GM13977 (cell line): ENCODE measurements around the gene WDR20.

ENCODE experiments used
- DNase-seq: peaks from one replicate; pipeline ENCODE4 v3.0.0; 2012; ENCODE audit warnings: low spot score
- in situ Hi-C: fragments of 300-500 bp; cut with MboI; formaldehyde crosslinking; loops from one replicate; pipeline ENCODE4 v1.12.0; 2022; ENCODE audit warnings: low sequenced_read_pairs, low pct_unique_long_range_greater_than_20kb, mixed read lengths, inconsistent platforms; ENCODE audit not compliant: unreplicated experiment
- TF ChIP-seq, protein P1 (sequence below): IDR thresholded peaks from 2 replicates; pipeline ENCODE4 v1.5.1; 2012; ENCODE audit warnings: mild to moderate bottlenecking, control low read depth; ENCODE audit not compliant: insufficient read depth; ENCODE audit errors: extremely low read depth, missing control alignments

The WDR20 gene

DNA sequence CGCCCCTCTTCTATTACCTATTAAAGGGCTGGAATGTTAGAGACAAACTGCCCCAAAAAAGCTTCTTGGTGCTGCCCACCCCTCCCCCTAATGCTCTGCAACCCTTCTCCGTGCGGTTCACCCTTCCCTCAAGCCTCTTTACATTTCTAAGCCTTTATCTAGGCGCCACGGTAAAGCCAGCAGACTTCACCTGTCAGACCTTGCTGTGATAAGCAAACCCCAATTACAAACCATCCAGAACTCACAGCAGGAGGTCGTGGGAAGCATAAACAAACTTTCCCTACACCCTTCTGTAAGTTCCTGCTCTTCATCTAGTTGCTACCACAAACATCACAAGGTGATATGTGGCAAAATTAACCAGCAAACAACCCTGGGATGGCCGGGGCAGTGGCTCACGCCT, 108.4 kb downstream of the WDR20 start:
- TF ChIP-seq, protein P1, sequence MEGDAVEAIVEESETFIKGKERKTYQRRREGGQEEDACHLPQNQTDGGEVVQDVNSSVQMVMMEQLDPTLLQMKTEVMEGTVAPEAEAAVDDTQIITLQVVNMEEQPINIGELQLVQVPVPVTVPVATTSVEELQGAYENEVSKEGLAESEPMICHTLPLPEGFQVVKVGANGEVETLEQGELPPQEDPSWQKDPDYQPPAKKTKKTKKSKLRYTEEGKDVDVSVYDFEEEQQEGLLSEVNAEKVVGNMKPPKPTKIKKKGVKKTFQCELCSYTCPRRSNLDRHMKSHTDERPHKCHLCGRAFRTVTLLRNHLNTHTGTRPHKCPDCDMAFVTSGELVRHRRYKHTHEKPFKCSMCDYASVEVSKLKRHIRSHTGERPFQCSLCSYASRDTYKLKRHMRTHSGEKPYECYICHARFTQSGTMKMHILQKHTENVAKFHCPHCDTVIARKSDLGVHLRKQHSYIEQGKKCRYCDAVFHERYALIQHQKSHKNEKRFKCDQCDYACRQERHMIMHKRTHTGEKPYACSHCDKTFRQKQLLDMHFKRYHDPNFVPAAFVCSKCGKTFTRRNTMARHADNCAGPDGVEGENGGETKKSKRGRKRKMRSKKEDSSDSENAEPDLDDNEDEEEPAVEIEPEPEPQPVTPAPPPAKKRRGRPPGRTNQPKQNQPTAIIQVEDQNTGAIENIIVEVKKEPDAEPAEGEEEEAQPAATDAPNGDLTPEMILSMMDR: no peak
- no peak for DNase-seq
- in situ Hi-C loops: no loop called here

DNA sequence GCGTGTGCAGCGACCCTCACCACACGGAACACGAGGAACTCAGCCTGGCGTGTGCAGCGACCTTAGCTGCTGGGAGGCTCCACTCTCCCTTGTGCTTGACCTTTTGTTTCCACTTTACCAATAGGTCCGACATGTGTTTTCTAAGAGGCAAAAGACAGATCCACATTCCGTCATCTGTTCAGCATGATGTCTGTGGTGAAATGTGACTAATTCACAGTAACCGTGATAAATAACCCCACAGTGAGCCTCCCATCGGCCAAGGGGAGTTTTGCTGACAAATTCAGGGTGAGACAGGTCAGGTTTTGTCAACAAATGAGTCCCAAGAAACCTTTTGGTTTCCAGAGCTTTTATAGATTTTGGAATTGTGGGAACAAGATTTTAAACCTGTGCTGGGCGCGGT, 109.3 kb downstream of the WDR20 start:
- DNase-seq: no peak
- in situ Hi-C loops: no loop called here
- TF ChIP-seq, protein P1: no peak

DNA sequence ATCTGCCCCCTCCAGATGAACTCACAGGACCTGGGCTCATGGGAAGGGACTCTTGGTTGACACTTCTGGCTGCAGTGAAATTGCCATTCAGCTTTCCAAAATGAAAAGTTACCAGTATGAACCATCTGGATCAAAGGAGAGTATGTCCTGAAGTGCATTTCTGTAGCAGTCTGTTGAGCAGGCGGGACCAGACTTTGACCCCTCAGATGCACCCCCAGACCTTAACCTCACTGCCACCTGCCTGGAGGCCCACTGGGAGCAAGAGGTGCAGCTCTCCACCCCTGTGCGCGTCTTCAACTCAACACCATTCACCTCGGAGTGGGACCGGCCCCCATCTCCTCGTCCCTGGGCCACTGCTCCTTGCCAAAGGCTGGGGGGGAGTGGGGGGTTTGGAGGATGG, 110.3 kb downstream of the WDR20 start:
- in situ Hi-C loops: no loop called here
- TF ChIP-seq, protein P1: no peak
- no peak for DNase-seq

- in situ Hi-C loops: no loop called here
- no peak for DNase-seq
- TF ChIP-seq, protein P1: no peak
Measured at GRCh38 chr14:102250636-102251035, 110.9 kb downstream of the WDR20 start.

GRCh38 chr14:102251161-102251560, 111.5 kb downstream of the WDR20 start:
- in situ Hi-C loops: no loop called here
- DNase-seq: no peak

DNA sequence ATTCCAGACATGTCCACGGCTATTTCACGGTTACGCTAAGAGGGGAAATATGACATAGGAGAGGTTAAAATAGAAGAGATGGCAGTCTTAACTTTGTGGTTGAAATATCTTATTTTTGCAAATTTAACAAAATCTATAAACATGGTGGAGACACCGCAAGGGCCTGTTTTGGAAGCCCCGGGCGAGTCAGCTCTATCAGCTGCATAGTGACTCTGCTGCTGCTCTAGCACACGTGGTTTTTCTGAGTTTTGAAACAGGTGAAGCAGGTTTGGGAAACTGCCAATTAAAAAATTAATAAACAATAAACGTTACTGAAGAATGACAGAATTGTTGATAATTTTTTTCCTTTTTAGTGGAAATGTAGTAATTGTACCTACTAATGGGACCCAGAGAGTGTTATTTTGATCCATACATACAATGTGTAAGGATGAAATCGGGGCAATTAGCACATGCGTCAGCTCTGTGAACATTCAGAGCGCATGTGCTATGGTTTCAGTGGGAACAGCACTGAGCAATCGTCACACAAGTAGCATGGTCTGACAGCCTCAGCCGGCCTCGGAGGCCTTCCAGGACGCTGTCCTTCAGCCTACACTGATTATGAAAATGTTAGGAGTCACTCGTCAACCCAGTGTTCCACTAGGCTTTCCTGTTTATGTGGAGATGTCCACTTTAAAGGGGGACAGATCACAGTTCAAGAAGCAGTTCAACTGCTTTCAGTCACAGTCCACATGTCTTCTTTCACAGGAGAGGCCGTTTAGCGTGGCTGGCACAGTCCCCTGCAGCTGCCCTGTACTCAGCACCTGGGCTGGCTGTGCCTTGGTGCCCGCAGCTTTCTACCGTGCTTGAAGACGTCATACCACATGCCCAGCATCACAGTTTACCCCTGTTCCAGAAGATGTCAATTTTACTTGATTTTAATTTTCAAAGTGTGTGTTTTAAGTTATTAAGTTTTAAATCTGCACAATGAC, 113.4 kb downstream of the WDR20 start:
- no peak for DNase-seq
- TF ChIP-seq, protein P1: no peak
- in situ Hi-C loops: no loop called here

More at GRCh38 chr14:102251161-102251560, 111.5 kb downstream of the WDR20 start:
- TF ChIP-seq, protein P1: no peak
